Thyroid gland (tissue), 4 donors: ENCODE data around the gene PYGO1. TPM values are rescaled to one million over a fixed set of nuclear protein-coding genes. Genes with fewer than 3 reads are reported as not detected.

Experiments used
- DNase-seq, 2 donors: peaks; one replicate each; pipeline ENCODE4 v3.0.0-alpha.2; 2019
- H3K27ac ChIP-seq, 3 donors: fragments of 200-600 bp; sonication (generic); 1 replicate in 2 of 3; 2 replicates in 1 of 3; pipeline ENCODE4 v1.5.1; 2016 to 2019; ENCODE audit warnings: mild to moderate bottlenecking in 1 of 3, moderate library complexity in 1 of 3
- H3K27me3 ChIP-seq: fragments of 200-600 bp; sonication (generic); one replicate; pipeline ENCODE4 v1.5.1; 2019
- H3K36me3 ChIP-seq, 2 donors: fragments of 200-600 bp; sonication (generic); one replicate each; pipeline ENCODE4 v1.5.1; 2016 to 2019
- H3K4me1 ChIP-seq, 2 donors: fragments of 200-600 bp; sonication (generic); one replicate each; pipeline ENCODE4 v1.5.1; 2017 to 2019
- H3K4me3 ChIP-seq, 3 donors: fragments of 200-600 bp; sonication (generic); replicated peaks in 1 of 3; 1 replicate in 2 of 3; 2 replicates in 1 of 3; pipeline ENCODE4 v1.5.1; 2016; ENCODE audit warnings: mild to moderate bottlenecking in 1 of 3
- H3K9me3 ChIP-seq: fragments of 200-600 bp; sonication (generic); one replicate; pipeline ENCODE4 v1.5.1; 2017
- CTCF ChIP-seq, 6 experiments: fragments of 200-600 bp in 3 of 6; fragments of 450-650 bp in 3 of 6; sonication (generic) in 3 of 6; IDR thresholded peaks; one replicate each; pipeline ENCODE4 v1.5.1; 2016 to 2019; ENCODE audit warnings: antibody characterized with exemption in 6 of 6, mild to moderate bottlenecking in 2 of 6, inconsistent platforms in 1 of 6, moderate library complexity in 1 of 6
- POLR2A ChIP-seq, 2 donors: fragments of 450-650 bp; IDR thresholded peaks; one replicate each; pipeline ENCODE4 v1.6.1; 2017; ENCODE audit warnings: antibody characterized with exemption in 2 of 2, mild to moderate bottlenecking in 2 of 2, moderate library complexity in 1 of 2
- WGBS, 2 donors: methylation state at CpG; one replicate each; pipeline ENCODE4 v1.1.5; 2017; 5-methylcytosine and 5-hydroxymethylcytosine counted together
- intact Hi-C: fragments of 100-400 bp; cut with DNase I; formaldehyde crosslinking; loops from one replicate; pipeline ENCODE4 v1.15.1; 2023
- total RNA-seq, 4 donors: library from RNA; depleted of rRNA; stranded (reverse); fragments of >200 nt; gene quantifications; one replicate each; pipeline ENCODE4 v1.2.3, GENCODE V29; 2016

Gene PYGO1
- total RNA-seq, 4 donors from 2014 or later, result 19.4 to 30.1 (median 23.1) TPM

- Histone ChIP-seq H3K36me3 (no peaks in the 10 kb centered on the region), H3K4me1 (peaks cover 10 to 13% of the 10 kb centered on the region in 2 donors), H3K27me3 (no peaks in the 10 kb centered on the region), H3K4me3 (no peak overlapping the region), H3K27ac (no peak overlapping the region), H3K9me3 (no peaks in the 10 kb centered on the region)
- TF ChIP-seq POLR2A (IDR thresholded peaks at IDR 0.05) (no peak), CTCF (IDR thresholded peaks at IDR 0.05) (no peak)
- WGBS, 2 donors, result 96 to 97% methylated on average over 10 of the region's 10 CpGs
- intact Hi-C loops, result no loop called here
- DNase-seq, result no peak
These were observed 1.1 kb upstream of the PYGO1 start for GRCh38 chr15:55589287-55589686.

DNA sequence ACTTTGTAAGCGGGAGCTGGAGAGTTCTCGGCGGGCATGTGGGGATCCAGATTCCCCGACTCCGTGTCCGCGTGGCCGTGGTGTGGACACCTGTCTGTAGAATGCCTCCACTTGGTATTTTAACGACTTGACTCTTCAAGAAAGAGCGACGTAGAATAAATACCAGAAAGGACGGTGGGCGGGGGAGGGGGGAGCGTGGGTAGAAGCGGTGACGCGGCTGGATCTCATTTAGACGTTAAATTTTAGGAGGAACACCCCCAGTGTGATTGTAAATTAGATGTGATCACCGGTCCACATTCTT is 620 bp upstream of the PYGO1 start:
- Histone ChIP-seq H3K27me3 (no peaks in the 10 kb centered on the region), H3K27ac (peak overlapping the region; percentile 48 to 64 (median 56)), H3K36me3 (no peaks in the 10 kb centered on the region), H3K4me3 (peak overlapping the region in 2 of 3 donors; percentile 26 to 52), H3K9me3 (no peaks in the 10 kb centered on the region), H3K4me1 (peaks cover 10 to 13% of the 10 kb centered on the region in 2 donors)
- WGBS, 2 donors, result 6 to 11% methylated on average over 19 of the region's 19 CpGs
- intact Hi-C loops, result no loop called here
- DNase-seq, result peak; percentile 33 to 37
- TF ChIP-seq POLR2A (IDR thresholded peaks at IDR 0.05) (no peak), CTCF (IDR thresholded peaks at IDR 0.05) (no peak)

GRCh38 chr15:55587321-55588069 is 650 bp downstream of the PYGO1 start:
- WGBS, 2 donors, result 5 to 9% methylated on average over 20 to 44 of the region's 65 CpGs
- DNase-seq, result peak; percentile 26 to 34
- Histone ChIP-seq H3K9me3 (no peaks in the 10 kb centered on the region), H3K4me1 (peaks cover 10 to 13% of the 10 kb centered on the region in 2 donors), H3K27me3 (no peaks in the 10 kb centered on the region), H3K4me3 (peak overlapping the region; percentile 45 to 71 (median 71)), H3K27ac (peak overlapping the region in 2 of 3 donors; percentile 85 to 88), H3K36me3 (no peaks in the 10 kb centered on the region)
- no peak for TF ChIP-seq CTCF (IDR thresholded peaks at IDR 0.05)
- TF ChIP-seq POLR2A (IDR thresholded peaks at IDR 0.05), result no peak
- intact Hi-C loops, result no loop called here

GRCh38 chr15:55586808-55587207 is 1.3 kb downstream of the PYGO1 start:
- Histone ChIP-seq H3K4me1 (peaks cover 10 to 13% of the 10 kb centered on the region in 2 donors), H3K27ac (no peak overlapping the region), H3K4me3 (peak overlapping the region in 2 of 3 donors; percentile 45 to 71), H3K27me3 (no peaks in the 10 kb centered on the region), H3K36me3 (no peaks in the 10 kb centered on the region), H3K9me3 (no peaks in the 10 kb centered on the region)
- 64 to 68% methylated on average over 3 of the region's 3 CpGs for whole genome bisulfite sequencing, 2 donors
- TF ChIP-seq POLR2A (IDR thresholded peaks at IDR 0.05) (no peak), CTCF (IDR thresholded peaks at IDR 0.05) (no peak)
- DNase-seq, result no peak
- intact Hi-C loops, result no loop called here

GRCh38 chr15:55576943-55577342 is 11.2 kb downstream of the PYGO1 start:
- no peaks in the 10 kb centered on the region for H3K4me1 ChIP-seq
- intact Hi-C loops, result no loop called here
- no peak overlapping the region for H3K27ac ChIP-seq
- H3K4me3 ChIP-seq, result no peak overlapping the region
- no peaks in the 10 kb centered on the region for H3K36me3 ChIP-seq
- TF ChIP-seq CTCF (IDR thresholded peaks at IDR 0.05), result no peak
- TF ChIP-seq POLR2A (IDR thresholded peaks at IDR 0.05), result no peak
- no peaks in the 10 kb centered on the region for H3K27me3 ChIP-seq
- DNase-seq, result no peak
- no peaks in the 10 kb centered on the region for H3K9me3 ChIP-seq
- 93 to 94% methylated on average over 6 of the region's 6 CpGs for WGBS, 2 donors
